GM12892 (cell line): ENCODE data around the gene PKM.

Experiments
- POLR2A ChIP-seq: IDR thresholded peaks from 2 replicates; pipeline ENCODE4 v1.6.1; 2011; ENCODE audit warnings: low read depth, low read length, control low read depth
- POLR2AphosphoS5 ChIP-seq: IDR thresholded peaks from 2 replicates; pipeline ENCODE4 v1.6.1; 2011; ENCODE audit warnings: low read depth, low read length, control low read depth

GRCh38 chr15:72238586-72238985 is 7.6 kb upstream of the PKM start:
- TF ChIP-seq POLR2AphosphoS5 (no peak), POLR2A (no peak)
